HG02759 (cell line): Measurements from ENCODE around the gene CDK5RAP3.
"Not testable (repeated sequence)": the region's sequence is repeated elsewhere in the genome, so short reads cannot be mapped to it uniquely, and the experiment has no call there.

Experiments used
- ATAC-seq: cut with Tn5 transposase; IDR thresholded peaks from one replicate; pipeline ENCODE4 v1.9.1; 2021; ENCODE audit warnings: mild to moderate bottlenecking, moderate library complexity; ENCODE audit not compliant: unreplicated experiment

Gene CDK5RAP3

DNA sequence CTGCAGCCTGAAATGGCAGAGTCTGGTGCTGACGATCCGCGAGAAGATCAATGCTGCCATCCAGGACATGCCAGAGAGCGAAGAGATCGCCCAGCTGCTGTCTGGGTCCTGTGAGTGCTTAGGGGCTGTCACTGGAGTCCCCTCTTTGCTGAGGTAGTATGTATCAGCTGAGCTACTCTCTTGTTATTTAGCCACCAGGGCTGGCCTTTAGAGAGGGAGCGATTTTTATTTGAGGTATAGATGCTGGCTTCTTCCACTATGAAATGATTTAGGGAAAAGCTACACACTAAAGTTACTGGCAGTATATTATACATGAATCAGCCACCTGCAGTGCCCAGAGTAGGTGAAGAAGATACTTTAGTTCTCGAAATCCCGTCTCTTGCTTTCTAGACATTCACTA lies 2.6 kb downstream of the CDK5RAP3 start:
- ATAC-seq: no peak

DNA sequence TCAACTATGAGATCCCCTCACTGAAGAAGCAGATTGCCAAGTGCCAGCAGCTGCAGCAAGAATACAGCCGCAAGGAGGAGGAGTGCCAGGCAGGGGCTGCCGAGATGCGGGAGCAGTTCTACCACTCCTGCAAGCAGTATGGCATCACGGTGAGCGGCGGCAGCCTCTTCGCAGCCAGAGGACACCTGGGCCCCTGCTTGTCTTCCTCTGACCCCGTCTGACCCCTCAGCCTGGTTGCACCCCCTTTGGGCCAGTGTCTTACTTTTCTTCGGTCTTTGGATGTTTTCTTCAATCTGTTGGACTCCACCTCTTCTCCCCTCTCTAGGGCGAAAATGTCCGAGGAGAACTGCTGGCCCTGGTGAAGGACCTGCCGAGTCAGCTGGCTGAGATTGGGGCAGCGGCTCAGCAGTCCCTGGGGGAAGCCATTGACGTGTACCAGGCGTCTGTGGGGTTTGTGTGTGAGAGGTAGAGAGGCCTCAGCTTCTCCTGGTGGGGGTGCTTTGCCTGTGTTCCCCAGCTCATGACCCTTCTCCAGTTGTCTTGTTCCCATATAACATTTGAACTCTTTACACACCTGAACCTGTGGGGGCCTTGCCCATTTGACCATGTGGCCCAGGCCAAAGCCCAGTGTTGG lies 4.4 kb downstream of the CDK5RAP3 start:
- no peak for ATAC-seq

DNA sequence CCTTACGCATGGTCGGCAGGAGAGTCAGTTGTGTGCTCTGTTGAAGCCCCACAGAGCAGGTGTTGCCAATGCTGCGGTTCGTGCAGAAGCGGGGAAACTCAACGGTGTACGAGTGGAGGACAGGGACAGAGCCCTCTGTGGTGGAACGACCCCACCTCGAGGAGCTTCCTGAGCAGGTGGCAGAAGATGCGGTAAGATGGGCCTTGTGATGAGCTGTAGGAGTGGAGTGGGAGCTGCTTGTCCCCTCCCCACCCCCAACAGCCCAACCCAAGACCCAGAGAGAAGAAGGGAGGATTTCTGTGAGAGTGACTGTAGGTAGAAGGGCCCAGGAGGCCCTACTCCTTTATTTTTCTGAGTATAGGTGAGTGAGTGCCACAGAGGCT lies 4.9 kb downstream of the CDK5RAP3 start:
- no peak for ATAC-seq

DNA sequence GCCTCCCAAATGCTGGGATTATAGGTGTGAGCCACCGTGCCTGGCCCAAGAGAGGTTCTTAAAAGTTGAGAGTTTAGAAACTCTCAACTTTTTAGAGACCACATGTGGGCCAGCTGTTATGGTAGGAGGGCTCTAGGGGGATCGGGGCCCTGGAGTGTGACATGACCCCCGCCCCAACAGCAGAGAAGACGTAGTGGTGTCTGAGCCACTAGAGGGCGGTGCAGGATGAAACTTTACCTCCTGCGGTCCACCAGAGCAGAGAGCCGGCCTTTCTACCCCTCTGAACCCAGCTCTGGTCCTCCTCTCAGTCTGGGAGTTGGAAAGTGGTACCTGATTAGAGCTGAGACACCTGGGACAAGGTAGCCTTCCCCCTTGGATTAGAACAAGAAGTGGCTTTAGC lies 7.4 kb downstream of the CDK5RAP3 start:
- ATAC-seq: no peak

DNA sequence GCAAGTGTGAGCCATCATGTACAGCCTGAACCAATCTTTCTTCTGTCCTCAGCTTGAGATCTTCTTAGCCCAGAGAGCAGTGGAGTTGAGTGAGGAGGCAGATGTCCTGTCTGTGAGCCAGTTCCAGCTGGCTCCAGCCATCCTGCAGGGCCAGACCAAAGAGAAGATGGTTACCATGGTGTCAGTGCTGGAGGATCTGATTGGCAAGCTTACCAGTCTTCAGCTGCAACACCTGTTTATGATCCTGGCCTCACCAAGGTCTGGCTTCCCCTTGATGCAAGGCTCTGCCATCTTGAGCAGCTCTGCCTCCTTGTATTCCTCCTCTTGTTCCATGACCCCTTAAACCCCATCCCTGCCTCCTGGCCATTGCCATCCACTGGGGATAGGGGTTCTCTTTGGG lies 9.6 kb downstream of the CDK5RAP3 start:
- ATAC-seq: no peak

DNA sequence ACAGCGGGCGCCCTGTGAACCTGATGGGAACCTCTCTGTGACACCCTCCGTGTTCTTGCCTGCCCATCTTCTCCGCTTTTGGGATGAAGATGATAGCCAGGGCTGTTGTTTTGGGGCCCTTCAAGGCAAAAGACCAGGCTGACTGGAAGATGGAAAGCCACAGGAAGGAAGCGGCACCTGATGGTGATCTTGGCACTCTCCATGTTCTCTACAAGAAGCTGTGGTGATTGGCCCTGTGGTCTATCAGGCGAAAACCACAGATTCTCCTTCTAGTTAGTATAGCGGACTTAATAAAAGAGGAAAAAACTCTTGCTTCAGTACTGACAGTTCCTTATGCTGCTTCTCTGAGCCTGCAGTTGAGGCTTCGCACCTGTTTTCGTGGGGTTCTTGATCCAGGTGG lies 10.5 kb downstream of the CDK5RAP3 start:
- no peak for ATAC-seq

DNA sequence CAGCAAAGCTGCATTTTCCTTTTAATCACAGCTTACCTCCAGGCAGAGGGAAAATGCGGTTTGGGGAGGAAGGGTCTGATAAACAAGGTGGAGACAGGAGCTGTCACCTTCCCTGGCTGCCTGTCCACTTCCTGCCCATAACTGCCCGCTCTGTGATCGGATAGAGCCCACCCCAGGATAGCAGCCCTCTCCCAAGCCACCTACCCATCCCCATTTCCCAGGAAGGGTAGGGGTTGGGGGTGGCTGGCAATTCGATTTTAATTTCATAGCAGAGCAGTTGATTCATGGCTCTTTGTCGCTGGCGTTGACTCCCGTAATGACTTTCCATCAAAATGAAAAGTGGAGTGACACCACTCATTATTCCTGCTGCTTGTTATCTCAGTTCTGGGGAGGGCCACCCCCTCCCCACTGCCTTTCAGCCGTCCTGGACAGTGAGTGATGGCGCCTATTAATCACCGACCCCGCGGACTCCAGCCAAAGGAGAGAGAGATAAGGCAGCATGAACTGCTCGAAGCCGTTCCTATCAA lies 11.2 kb downstream of the CDK5RAP3 start:
- no peak for ATAC-seq

DNA sequence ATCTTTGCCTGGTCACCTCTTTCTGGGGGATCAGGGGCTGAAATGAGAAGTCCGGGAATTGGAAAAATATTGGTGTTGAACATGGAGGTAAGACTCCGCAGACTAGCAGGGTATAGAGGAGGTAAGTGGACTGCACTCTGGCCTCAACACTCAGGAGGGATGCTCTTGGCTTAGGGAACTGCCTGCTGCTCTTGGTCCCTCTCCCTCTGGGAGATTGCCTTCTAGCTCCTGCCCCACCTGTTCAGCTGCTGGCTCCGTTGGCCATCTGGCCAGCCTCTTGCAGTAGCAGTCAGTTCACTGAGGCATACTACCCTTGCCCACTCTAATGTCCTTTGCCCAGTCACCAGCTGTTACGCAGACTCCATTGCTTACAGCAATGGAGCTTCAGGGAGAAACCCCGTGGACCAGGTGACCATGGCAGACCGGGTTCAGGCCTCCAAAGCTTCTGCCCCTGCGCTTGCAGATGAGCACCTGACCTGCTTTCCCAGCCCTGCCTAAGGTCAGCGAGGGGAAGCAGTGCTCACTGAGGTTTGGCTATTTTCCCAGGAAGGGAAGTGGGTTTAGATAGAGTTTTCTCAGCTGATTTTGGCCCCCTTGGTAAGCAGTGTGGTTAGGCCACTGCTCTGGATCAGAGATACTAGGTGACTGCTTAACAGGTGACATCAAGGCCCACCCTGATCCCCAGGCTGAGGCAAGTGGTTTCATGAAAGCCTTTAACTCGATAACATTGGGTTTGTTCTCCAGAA lies 11.9 kb downstream of the CDK5RAP3 start:
- no peak for ATAC-seq

DNA sequence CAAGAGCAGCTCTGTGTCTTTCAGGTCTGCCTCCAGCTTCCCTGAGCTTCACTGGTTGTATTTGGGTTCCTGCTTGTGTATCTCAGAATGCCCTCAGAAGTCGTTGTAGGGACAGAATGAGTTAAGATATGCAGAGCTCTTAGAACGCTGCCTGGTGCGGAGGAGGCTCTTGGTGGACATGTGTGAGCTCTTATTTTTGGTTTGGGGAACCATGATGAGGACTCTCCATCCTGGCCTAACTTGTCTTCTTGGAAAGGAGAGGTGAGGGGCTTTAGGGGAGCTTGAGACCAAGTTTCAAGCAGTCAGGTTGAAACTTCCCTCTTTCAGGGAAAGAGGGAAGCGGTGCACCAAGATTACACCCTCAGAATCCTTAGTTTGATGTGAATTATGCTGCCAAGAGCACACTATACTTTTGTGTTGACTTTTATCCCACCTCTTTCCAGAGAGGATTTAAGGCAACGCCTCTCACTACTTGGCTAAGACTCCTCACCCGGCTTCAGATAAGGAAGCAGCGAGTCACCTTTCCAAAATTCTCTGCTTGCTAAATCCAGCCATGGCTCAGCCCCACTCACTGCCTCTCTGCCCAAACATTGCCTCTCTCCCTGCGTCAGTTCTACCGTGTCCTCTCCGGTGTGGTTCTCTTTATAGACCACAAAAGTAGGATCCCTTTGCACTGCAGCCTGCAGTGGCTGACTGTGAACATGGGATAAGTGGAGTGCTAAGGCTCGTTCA lies 12.7 kb downstream of the CDK5RAP3 start:
- no peak for ATAC-seq

DNA sequence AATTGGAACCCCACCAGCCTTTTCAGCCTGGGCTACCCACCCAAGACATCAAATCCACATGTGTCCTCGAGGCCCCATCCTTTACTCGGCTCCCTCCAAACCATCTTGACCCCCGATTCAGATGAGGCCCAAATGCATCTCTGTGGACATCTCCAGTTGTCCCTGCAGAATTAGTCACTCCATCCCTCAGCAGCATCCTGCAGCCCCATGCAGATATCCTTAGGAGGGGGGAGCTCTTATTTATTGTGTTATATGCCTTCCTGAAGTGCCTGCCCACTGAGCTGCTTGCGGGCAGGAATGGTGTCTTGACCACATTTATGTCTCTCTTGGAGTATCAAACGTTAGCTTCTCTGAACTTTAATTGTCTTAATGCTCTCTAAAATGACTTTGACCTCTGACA lies 15.6 kb downstream of the CDK5RAP3 start:
- no peak for ATAC-seq

DNA sequence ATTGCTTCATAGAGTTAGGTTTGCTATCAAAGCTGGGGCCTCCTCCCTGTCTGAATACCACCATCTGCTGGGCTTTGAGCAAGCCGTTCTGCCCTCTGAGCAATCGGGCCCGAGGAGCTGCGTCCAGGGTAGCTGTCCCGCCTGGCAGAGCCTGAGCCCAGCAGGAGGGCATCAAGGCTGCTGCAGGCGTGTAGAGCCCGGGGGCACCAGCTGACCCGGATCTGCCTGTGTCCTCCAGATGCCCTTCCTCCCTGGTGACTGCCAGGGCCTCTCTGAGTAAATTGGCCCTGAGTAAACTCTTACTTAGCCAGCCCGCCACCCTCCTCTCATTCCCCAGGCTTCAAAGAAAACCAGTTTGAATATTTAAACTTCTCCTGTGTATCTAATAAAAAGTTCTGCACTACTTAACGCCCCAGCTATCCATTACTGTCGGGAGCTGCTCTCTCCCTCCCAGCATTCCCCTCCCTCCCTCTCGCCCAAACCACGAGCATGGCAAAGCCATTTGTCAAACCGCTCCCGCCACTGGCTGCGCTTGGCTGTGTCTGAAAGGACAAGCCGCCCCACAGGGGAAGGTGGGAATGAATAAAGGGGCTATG lies 16.4 kb downstream of the CDK5RAP3 start:
- no peak for ATAC-seq

DNA sequence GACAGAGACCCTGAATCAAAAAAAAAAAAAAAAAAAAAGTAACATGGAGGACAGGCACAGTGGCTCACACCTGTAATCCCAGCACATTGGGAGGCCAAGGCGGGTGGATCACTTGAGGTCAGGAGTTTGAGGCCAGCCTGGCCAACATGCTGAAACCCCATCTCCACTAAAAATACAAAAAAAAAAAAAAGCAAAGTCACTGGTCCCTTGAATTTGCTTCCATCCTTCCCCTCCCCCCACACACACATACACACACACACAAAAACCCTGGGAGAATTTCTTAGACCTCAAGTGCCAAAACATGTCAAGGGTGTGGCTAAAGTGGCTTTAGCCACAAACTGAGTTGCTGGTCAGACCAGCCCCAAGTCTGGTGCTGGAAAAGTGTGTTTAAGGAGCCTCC lies 17.5 kb downstream of the CDK5RAP3 start:
- ATAC-seq: not testable (repeated sequence)

DNA sequence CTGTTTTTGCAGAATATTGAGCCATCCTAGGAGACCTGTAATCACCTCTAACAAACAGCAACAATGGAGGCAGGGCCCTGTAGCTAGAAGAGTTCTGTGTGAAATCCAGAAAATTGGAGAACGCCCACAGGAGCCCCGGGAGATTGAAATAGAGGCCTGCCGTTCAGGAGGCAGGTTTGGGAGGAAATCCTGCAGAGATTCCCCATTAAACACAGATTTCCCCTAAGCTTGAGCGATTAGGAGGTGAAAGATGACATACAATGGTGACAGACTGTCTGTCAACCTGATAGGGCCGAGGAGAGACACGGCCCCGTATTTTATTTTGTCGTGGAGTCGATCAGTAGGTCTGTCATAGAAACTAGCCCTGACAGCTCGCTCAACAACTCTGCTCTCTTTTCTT lies 18.2 kb downstream of the CDK5RAP3 start:
- ATAC-seq: no peak

DNA sequence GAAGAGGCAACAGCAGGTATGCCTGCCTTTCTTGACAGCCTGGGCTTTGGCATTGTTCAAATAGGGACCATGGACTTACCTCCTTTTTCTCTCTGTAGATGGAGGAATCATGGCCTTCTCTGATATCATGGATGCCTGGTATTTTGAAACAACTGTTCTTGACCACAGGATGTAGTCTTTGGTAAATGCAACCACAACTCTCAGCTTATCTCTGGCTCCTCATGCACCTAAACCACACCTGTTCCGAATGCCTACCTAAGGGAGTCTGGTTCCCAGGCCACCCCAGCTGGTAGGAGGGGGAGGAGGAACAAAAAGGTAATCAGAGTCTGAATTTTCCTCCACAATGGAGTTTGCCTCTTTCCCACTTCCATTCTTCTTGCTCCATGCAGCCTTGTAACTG lies 18.8 kb downstream of the CDK5RAP3 start:
- no peak for ATAC-seq

DNA sequence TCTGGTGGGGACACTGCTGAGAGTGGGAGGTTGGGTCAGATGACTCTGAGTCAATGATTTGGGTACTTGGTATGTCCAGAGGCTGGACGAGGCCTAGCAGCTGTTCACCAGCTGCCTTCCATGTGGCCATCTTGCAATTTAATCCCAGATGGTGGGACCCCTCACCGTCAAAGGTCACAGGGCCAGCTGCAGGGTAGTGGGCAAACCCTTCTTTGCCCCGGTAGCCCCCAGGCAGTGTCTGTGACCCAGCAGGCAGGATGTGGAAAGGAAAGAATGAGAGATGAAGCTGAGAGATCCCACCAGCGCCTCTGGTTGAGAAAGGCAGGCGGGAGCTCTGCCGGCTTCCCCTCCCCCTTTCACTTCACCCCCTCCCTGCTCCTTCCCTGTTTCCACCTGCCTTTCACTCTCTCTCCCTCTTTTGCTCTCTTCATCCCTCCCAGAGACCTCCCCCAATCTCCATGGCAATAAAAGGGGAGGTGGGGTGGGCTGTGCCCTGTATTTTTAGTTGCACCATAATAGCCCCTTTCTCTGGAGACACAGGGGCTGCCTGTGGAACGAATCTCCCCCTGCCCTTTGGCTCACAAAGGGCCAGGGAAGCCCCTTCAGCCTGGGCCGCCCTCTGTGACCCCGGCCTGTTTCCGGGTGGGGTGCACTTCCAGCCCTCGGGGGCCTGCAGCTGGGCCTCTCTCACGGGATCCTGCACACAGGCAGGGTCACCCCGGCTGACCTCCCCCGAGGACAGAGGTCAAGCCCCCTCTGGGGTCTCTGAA lies 20.2 kb downstream of the CDK5RAP3 start:
- ATAC-seq: no peak

DNA sequence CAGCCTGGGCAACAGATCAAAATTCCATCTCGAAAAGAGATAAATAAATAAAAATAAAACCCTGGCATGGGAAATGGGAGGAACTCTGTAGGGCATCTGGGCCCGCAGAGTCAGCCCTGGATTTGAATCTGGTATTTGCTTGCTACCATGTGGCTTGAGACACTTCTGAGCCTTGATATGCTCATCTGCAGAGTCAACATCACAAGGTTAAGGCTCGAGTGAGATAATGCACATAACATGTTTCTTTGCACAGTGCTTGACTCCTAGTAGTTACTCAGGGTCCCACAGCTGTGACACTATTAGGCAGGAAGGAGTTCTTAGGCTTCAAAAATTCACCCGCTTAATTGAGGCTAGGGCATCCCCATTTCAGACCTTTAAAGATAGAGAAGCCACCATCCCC lies 21.3 kb downstream of the CDK5RAP3 start:
- no peak for ATAC-seq

DNA sequence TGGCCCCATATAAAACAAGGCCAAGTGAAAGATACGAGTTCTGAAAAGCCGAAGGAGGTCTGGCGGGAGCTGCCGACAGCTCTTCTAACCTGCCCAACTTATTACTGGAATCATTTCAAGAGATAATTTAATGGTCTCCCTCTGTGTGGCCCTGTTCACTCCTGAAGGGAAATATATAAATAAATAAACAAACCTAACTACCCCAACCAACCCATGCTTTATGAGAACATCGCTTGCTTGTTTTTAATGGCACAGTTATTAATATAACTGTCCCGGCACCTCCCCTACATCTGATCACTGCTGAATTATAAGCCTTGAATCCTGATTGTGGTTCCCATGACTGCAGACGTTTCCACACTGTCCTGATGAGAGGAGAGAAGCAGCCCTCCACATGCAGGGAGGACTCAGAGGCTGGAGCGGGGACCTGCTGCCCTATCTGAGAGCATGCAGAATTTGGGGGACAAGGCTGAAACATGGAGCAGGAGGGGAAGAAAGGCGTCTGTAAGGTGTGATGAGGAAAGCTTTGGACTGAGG lies 22.2 kb downstream of the CDK5RAP3 start:
- no peak for ATAC-seq

DNA sequence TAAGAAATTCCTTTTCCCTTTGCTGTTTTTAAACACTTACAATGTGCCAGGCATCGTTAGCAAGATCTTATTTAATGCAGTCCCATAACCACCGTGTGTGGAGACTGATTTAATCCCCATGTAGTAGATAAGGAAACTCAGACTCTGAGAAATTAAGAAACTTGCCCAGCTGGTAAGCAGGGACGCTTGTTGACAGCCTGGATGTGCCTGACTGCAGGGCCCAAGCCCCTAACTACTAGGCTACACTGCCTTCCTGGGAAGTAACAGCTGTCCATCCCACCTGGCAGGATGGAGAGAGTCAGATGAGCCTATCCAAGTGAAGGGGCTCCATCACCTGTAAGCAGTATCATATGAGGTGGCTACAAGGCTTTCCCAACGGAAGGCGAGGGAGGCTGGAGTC lies 23.1 kb downstream of the CDK5RAP3 start:
- ATAC-seq: no peak

DNA sequence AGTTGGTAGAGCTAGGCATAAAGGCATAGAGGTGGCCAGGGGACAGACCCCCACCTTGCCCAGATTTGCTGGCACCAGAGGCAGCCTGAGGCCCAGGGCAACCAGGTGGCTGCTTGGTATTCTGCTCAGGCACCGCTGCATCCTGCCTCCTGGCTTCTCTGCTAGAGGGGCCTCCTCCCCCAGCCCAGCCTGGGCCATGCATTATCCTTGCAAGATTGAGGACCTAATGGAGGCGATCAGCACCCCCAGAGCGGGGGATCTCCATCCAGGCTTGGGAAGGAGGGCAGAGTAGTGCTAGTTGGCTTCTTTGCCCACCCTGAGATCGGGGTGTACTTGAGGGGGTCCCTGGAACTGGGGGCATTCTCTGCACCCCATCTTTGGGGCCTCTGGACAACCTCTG lies 23.8 kb downstream of the CDK5RAP3 start:
- ATAC-seq: no peak

DNA sequence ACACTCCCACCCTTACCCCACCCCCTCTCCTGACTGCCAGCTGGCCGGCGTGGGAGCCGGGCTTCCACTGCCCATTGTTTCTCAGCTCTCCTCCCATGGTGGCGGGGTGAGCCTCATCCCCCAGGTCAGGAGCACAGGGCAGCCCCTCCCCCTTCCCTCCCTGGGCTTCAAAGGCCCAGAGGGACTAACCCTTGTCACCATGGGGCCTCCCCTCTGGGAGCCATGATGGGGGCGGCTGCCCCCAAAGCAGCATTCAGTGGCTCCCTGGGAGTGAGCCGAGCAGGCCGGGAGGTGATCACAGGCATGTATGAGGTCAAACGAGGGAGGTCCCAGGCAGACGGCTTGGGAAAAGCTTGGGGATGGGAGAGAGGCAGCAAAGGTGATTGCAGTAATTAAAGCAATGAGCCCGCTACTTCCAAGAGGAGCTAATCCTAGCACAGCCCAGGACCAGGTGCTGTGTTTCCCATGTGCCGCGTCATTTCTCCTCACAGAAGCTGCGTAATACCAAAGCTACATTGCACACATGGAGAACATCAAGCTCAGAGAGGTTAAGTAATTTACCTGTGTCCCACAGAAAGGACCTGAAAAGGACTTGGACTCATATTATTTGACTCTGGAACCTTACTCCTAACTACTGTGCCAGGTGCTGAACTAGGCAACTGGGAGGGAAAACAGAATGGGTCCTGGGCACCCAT lies 24.5 kb downstream of the CDK5RAP3 start:
- ATAC-seq: no peak
